GM19025 (cell line): ENCODE results near the gene HNRNPH2.

Source experiments
- ATAC-seq: cut with Tn5 transposase; IDR thresholded peaks from one replicate; pipeline ENCODE4 v1.9.1; 2021; ENCODE audit warnings: mild to moderate bottlenecking, low read depth, moderate library complexity; ENCODE audit not compliant: unreplicated experiment

Gene HNRNPH2, protein sequence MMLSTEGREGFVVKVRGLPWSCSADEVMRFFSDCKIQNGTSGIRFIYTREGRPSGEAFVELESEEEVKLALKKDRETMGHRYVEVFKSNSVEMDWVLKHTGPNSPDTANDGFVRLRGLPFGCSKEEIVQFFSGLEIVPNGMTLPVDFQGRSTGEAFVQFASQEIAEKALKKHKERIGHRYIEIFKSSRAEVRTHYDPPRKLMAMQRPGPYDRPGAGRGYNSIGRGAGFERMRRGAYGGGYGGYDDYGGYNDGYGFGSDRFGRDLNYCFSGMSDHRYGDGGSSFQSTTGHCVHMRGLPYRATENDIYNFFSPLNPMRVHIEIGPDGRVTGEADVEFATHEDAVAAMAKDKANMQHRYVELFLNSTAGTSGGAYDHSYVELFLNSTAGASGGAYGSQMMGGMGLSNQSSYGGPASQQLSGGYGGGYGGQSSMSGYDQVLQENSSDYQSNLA

DNA sequence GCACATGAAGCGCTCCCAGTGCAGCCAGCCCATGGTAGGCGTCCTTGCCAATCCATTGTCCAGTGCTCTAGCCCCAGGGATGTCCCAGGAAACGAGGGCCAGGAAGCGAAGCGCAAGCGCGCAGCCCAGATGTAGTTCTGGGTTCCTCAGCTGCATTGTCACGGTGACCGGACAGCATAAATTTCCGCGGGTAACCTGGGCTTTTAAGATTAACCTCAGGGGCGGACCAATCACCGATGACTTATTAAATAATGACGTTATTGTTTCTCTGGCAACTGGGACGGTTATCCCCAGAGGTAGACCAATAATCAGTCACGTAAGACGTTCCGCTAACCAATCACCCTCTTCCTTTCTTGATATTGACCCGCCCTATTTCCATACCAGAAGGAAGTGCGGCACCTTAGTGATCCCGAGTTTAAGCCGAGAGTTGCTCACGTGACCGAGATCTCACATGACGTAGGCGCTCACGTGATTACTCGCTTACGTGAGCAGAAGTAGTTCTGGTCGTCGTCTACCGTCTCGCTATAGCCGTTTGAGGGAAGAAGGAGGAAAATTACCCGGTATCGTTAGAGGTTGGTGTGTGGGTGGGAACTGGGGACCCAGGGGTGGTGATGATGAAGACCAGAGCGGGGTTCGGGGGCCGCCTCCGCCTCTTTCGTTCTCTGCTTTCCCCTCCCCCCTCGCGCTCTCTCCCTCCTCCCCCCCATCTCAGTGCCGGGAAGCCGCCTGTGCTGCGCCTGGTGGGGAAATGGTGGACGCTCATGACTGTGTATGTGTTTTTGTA, at the start of gene HNRNPH2, which contains the start of gene GLA:
TSS of gene HNRNPH2 (plus strand) at position 475 of the 784 bp plus-strand sequence. CDS start 3,767 bp downstream, outside the sequence.
TSS of gene GLA (minus strand) at position 178 of the 784 bp plus-strand sequence. CDS start at position 156, 22 bp downstream.
- ATAC-seq: peak; percentile 93

DNA sequence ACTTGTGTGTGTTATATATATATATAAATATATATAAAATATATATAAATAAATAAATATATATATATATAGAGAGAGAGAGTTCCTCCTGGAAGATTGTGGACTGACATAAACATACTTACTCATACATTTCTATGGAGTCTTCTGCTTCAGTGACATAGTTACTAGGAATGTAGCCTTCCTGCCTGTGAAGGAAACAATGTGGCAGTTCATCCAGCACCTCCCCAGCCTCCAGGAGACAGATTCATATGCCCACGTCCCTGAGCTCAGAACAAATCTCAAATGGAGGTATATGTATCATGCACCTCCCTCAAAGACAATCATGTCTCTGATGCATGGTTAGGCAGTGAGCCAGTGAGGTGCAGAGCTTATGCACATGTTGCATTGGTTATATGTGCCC, 48.1 kb upstream of the HNRNPH2 start:
- ATAC-seq: no peak

DNA sequence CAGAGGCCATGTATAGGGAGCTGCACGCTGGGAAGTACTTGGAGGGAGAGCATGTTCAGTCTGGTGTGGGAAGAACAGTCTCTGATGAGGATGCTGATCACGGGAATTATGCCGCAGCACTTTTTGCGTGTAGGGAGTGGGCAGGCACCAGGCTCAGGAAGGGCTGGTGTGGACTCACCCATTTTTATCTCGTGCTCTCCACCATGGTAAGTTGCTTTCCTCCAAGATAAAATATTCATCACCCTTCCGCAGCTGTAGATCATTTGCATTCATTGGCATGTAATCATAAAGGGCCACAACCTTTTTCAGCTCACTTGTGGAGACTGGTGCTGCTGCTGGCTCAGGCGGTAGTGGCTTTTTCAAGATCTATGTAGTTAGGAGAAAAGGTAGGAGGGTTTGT, 47.6 kb upstream of the HNRNPH2 start:
- ATAC-seq: no peak

DNA sequence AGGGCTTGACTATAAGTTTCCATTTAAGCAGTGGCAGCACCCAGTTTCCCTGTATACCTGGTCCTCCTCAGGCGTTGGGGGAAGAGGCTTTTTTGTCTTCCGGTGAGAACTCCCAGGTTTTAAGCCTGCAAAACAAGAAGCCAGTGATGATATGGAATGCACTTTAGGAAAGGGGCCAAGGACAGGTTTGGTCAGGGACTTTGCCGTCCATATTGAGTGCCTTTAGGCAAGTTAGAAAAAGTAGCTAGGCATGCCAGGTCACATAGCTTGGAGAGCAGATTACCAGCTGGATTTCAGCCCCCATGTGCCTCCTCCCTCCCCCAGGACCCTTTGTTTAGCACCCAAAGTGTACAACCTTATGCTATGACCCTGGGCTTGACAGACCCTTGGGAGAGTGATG, 45.9 kb upstream of the HNRNPH2 start:
- no peak for ATAC-seq

DNA sequence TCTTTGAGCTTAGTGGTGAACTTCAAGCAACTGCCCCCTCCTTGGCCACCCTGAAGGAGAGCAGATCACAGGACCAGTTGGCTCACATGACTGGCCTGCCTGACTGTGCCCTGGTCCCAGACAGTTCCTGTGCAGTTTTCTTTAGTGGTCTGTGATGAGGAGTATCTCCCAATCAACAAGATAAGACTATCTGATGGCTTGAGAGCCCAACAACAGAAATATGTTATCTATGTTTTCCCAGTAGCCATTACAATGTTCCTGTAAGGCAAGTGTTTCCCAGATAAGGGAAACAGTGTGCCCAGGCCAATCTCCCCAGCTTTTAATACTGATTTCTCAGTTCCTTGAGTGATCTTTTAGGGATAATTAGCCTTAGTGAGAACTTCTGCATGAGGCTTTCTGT, 45.3 kb upstream of the HNRNPH2 start:
- ATAC-seq: no peak

DNA sequence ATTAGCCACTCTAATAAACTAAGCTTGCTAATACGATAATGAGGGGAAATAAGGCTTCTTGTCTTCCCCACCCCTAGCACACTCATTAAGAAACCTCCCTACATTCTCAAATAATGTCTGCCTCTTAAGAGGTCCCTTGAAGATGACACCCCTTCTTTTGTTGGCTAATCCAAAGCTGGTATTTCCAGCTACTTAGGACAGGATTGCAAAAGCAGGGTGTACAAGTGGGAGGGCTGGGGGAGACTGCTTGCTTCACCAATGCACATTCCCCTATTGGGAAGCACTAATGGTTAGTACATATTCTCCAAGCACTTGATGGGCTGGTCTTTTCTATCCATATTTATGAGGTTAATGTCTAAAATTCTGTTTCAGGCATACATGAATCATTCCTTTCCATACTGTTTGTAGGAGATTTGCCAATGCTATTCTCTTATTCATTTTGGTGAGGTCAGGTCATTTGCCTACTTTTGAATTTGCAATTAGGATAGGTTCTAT, 42.7 kb upstream of the HNRNPH2 start:
- no peak for ATAC-seq

DNA sequence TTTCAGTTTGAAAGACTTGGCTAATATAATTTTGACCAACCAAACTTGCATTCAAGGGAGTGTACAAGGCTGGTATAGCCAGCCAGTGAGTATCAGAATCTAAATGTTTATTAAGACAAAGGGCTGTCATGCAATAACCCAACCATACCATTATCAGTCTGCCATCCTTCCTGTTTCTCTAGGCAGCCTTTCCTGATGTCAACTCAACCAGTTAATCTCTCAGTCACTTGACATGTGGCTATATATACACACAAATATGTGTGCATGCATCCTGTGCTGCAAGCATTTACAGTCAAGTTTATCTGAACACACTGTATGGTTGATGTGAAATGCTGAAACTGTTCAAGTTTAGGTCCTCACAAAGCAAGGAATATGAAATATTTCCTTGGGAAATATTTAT, 39.2 kb upstream of the HNRNPH2 start:
- no peak for ATAC-seq

DNA sequence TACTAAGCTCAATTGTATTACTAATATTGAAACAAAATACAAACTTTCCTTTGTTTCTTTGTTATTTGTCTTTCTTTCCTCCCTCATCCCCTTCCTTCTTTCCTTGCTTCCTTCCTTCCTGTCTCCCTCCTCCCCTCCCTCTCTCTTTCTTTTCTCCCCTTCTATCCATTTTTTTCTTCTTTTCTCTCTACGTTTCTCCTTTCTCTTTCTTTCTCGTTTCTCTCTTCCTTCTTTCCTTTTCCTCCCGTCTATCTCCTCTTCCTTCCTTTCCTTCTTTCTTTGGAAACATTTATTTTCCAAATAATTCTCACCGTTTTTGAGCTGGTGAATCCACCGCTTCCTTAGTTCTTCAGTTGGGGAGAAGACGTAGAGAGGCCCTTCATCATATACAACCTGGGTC, 38.3 kb upstream of the HNRNPH2 start:
- ATAC-seq: no peak

DNA sequence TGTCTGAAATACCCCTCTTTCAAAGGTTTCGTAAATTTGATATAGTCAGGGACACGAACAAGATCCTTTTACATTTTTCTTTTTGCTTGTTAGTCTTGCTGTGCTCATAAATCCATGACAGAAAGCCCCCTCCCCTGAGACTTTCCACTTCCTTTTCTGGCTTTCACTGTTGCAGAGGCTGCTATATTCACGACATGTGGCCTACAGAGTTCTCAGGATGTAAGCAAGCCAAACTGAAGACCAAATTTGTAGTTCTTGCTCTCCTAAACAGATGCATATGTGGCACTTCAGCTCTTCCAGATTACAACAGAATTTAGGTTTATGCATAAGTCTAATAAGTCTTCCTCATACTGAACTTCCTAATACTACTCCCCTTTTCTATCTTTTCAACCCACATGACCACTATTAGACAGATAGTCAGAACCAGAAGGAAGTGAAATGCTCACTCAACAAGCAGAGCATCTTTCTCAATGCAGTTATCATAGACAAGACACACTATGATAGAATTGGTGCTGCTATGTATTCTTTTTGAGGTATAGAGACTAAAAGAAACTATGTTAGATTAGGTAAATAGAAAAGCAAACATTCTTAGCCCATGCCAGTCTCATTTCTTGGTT, 37.0 kb upstream of the HNRNPH2 start:
- no peak for ATAC-seq

DNA sequence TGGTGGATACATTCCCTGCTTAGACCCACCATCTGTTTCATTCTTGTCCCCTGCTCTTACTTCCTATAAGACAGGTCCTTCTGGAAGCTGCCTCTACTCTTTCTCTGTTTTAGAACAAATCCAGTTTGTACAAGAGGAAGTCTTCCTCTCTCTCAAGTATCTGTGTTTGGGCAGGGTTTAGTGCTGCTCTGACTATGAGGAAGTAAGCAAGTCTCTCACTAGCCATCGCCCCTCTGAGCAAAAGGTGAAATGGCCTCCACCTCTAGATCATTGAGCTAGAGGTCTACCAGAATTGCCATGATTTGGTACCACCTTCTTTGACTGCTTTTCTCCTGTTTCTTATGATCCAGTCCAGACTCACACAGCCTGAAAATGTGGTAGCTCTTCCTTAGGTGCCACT, 30.5 kb upstream of the HNRNPH2 start:
- ATAC-seq: no peak

DNA sequence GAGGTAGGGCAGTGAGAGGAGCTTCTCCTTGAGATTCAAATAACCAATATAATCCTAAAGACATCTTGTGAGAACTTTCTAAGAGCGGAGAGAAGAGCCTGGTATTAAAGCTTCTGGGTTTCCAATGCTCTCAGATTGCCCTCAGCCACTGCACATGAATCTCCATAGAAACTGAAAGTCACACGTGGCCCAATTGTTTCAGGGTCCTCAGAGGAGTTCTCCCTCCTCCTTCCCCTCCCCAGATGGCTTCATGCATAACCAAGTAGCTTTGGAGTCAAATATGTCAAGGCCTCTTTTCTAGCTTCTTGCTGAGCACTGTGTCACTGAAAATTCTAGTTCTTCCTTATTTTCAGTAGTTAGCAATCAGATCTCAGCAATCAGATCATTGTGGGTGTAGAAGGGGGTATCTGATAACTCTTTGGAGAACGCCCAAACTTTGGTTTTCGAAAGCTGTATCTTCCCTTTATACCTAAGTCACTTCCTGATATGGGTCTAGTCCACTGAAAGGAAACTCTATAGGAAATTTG, 24.3 kb upstream of the HNRNPH2 start:
- ATAC-seq: peak; percentile 68

DNA sequence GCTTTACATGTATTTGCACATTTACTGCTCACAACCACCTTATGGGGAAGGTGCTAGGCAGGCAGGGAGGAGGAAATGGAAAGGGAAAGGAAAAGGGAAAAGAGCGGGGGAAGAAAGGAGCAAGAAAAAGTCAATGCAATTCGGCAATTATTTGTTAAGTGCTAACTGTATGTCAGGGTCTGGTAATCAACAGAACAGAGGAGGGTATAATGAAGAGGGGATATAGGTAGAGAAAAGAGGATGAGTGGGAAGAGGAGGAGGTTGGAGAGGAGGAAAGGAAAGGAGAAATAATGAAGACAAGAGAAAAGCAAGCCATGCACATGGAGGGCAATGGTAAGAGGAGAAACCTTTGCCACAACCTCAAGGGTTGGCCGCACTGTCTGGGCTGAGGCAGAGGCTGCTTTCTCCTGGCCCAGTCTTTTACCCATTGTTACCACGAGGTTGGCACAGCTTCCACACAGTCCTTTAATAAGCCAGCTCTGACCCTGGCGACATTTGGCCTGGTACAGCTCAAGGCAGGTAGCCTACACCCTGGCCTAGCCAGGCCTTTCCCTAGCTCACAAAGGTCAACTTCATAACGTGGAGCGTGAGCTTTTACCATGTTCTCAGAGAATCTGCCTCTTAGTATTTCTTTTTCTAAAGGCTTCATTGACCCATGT, 22.9 kb upstream of the HNRNPH2 start:
- no peak for ATAC-seq

DNA sequence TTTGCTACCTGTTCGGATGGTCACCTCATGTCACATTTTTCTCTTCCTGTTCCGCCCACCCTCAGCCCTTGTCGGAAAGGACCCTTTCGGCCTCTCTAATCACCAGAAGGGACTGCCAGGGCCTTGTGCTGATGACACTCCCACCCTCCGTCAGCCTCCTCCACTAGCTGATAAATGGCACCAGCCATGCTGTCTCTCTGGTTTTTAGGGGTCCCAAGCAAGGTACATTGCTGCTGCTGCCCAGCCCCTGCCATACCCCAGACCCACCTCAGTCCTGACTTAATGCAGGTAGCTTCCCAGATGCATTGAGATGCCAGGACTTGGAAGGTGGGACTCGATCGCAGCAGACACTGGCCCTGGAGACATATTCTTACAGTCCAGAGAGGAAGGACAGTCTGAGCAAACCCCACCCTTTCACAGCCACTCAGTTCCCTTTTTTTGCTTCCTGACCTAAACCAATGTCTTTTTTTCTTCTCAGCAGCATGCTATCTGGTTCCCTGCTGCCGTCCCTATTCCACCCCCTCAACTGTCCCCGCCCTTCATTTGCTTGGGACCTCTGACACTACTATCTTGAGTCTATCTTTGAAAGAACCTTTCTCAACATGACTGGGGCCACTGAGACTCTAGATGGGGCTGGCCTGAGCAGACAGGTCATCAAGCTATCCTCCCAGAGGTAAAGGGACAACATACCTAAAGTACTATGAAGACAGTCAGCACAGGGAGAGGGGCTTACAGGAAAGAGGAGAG, 22.1 kb upstream of the HNRNPH2 start, which contains the start of gene BTK:
TSS of gene BTK (minus strand) at position 397 of the 747 bp plus-strand sequence. CDS start 10,907 bp downstream, outside the sequence.
- ATAC-seq: peak; percentile 49

DNA sequence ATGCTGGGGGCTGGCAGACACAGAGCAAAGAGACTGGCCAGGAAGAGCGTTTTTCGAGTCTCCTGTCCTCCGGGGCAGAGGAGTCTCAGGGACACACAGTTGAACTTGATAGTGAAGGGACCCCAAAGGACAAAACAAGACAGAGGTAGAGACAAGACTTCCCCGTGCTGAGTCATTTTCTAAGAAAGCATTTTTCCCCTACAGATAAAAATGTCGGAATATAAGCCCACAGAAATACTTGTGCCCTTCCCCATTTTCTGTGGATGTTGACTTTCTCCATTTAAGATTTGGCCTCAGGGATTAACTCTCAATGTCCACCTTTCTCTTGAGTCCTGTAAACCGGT, 21.5 kb upstream of the HNRNPH2 start:
- ATAC-seq: no peak

DNA sequence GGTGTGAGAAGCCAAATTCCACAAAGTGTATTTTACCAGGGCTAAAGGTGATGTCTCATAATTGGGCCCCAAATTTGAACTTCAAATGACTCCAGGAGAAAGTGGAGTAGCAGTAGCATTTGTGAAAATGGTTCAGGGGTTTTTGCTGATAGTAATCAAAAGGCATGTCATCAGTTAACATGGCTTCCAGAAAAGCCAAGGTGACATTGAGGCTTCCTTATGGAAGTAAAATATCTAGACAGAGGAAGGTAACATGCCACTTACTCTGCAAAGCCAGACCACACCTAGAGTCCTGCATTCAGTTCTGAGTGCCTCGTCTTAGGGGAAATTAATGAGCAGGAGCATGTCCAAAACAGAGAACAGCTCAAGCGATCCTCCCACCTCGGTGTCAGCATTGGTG, 19.4 kb upstream of the HNRNPH2 start:
- no peak for ATAC-seq

DNA sequence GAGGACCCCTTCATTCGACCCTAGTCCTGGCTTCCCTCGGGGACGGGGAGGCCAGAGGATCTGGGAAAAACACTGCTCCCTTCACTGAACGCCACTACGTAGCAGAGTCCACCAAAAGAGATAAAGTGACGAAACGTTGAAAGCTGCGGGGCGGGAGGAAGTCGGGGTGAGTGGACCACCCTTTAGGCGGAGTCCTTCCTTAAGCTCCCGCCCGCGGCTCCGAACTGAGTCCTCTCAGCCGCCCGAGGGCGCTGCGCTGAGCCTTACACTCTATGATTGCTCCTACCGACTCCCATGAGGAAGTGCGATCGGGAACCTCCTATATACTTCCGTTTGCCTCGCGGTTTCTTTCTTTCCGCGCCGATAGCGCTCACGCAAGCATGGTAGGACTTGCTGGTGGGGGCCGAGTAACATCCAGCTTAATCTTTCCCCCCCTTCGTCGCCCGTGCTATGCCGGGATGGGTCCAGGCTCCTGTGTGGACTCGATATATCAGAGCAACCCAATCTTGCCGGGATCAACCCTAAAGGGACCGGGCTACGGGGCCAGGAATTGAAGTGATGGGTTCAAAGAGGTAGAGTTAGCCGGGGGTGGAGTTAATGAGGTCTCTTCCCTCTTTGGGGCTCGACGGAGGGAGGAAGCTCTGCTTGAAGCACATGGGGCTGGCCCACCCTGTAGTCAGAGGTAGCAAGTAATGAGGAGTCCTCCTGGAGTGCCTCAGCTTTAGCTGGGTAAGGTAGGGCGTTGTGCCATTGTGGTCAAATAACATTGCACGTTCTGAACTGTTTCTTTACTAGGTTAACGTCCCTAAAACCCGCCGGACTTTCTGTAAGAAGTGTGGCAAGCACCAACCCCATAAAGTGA, 17.1 kb upstream of the HNRNPH2 start, which contains the start of gene RPL36A:
TSS of gene RPL36A (plus strand) at position 348 of the 862 bp plus-strand sequence. CDS start at position 381, 33 bp downstream.
- peak; percentile 77 for ATAC-seq

DNA sequence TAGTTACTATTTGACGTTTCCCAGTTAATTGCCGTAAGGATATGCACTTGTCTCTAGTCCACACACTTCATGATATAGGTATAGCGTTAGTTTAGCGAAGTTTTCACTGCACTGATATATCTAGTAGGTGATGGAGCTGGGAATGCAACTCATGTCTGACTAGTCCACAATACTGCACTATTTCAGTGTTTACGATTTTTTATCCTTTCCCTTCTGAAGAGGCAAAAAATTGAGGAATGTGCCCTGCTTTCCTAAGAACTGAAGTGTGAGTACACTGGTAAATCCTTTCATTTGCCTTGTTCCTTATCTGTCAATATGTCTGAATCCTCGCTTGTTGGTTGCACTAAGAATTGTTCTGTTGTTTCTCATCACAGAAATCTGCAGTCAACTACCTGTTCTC, 16.2 kb upstream of the HNRNPH2 start:
- no peak for ATAC-seq

DNA sequence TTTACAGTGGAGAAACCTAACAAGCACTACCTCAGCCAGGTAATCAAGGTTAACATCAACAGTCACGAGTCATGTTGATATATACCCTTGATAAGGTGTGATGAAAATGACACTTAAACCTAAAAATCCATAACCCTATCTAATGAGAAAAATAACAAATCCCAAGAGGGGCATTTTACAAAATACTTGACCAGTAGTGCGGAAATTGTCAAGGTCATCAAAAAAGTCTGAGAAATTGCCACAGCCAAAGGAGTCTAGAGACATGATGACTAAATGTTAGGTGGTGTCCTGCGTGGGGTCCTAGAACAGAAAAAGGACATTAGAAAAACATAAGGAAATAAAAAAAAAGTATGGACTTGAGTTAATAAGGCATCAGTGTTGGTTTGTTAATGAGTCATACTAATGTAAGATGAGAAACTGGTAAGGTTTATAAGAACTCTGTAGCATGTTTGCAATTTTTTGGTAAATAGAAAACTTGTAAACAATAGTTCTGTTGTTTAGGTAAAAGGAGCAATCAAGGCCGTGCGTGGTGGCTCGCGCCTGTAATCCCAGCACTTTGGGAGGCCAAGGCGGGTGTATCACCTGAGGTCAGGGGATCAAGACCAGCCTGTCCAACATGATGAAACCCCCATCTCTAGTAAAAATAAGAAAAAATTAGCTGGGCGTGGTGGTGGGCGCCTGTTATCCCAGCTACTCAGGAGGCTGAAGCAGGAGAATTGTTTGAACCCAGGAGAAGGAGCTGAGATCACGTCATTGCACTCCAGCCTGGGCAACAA, 14.3 kb upstream of the HNRNPH2 start:
- ATAC-seq: no peak
